ENCODE results near the gene HS2ST1.

HS2ST1 gene

DNA sequence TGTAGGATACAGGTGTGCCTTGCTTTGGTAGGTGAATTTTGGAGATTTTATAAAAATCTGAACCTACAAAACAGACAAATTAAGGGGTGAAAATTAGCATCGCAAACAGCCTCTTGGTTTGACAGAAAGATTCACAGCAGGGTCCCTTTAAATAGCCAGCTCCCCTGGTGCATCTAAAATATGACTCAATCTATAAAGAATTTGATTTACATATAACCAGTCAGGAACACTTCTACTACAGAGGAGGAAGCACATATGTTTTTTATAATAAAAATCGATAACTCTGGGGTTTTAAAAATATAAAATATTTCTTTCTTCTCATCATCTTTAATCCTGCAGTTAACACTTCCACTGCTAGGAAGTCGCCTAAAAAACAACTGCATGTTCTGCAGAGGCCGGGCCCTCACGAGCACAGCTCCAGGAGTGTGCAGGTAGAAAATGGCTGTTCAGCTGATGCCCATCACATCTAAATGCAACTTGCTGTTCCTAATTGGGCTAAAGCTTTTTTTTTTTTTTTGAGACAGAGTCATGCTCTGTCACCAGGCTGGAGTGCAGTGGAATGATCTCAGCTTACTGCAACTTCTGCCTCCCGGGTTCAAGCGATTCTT, 203.4 kb downstream of the HS2ST1 start:
- DNase-seq = peak; percentile 2

DNA sequence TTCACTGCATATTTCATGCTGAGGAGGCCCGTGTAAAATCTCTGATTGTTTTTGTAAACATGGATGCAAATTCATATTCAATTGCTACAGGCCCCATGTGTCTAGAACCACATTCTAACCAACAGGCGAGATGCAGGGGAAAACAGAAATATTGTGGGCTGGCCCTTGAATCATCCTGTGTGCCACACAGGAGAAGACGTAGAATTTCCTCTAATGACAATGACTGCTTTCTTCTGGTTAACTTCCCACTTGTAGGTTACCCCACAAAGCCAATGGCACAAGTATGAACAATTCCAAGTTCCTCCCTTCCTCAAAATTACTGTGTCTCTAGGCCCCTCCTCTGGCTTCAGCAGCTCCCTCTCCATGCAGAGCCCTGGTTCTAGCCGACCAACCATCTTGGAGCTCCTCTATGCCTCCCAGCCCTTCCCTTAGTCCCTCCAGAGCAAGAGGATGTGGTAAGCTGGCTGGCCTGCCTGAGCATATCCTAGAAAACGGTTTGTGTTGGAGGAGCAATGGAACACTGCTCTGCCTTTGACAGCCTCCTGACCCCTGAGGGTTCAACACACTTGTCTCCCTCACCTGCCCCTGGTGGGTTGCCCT, 205.2 kb downstream of the HS2ST1 start:
- DNase-seq = no peak

DNA sequence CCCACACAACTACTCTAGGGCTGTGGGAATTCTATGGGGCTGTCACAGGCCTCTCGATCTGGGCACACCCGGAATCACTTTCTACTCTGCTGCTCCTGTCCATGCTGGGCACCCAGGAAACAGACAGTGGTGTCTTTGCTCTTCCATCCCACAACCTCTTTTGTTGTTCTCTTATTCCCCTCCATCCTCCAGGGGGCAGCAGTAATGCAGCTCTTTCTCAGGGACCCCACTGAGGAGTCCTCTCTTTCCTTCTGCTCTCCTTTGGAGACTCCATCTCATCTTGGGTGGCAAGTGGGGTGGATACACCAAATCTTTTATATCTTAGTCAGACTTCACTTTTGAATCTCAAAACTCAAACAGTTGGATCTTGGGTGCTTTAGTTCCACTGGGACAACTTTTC, 206.3 kb downstream of the HS2ST1 start:
- DNase-seq = peak; percentile 10

DNA sequence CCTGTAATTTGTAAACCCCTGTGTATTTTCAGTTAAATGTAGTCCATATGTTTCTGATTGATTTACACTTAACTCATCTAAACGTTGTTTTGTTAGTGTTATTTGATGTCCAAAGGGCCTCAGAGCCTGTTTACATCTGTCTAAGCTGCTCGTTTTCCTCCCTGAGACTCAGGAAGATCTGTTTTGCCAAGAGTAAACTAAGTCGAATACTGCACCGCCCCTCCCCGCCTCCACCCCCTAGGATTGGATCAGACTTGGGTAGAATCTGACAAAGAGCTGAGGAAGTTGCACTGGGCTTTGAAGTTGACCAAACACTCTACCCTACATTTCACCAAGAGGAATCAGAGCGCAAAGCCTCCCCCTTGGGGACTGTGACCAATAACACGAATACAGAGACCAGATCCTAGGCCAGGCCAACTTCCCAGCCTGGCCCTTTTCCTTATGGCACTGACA, 207.3 kb downstream of the HS2ST1 start:
- no peak for DNase-seq

DNA sequence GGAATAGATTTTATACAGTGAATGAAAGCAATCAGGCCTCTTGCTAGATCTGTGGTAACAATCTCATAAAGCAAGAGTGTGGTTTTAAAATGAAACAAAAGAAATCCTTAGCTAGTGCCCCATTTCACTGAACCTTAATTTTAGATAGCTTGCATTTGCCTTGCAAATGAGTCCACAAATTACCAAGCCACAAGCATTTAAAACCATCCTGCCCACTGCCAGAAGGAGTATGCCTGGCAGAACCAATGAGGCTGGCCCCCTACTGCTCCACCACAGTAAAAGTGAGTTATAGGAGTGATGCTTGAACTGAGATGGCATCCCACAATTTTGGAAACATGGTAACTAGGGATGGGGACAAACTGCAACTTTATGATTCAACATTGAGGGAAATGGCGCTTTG, 207.8 kb downstream of the HS2ST1 start:
- no peak for DNase-seq

DNA sequence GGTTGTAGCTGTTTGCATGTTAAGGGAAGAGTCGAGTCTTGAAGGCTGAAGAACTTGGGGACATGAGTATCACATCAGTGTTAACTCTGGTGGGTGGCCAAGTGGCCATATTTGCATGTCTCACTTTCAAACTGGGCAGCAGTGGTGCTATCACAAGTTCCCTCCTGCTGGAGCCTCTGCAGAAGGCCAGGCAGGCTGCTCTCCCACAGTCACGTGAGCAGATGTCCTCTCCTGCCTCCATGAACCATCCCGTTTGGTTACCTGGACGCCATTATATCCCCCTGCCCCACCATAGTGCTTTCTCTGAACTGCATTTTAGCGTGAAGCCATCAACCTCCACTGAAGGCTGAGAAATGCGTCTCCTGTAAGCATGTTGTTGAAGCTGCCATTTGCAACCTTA, 209.2 kb downstream of the HS2ST1 start:
- DNase-seq = no peak

DNA sequence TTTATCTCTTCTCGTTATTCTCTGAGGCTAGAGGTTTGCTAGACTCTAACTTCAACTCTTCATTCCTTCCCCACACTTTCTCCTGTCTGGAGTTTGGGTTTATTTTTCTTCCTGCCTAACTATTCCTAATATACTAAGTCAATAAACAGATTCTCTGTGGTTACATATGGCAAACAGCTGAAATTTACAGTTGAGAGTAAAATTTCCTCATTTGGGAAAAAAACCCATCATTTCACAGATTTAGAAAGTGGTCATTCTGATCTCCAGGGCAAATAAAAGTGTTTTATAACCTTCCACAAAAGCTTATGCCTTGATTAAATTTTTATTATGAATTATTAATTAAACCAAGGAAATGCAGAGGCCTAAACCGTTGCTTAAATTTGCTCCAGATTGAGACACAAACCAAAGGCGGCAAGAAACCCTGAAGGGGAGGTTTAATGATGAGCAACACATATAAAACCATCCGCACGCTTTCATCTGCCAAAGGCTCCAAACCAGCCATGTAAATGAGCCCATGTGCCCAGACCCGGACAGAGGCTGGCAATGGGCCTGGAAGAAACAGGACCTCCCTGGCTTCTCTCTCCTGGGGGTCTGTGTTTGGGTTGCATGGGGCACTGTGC, 212.6 kb downstream of the HS2ST1 start:
- DNase-seq = no peak

DNA sequence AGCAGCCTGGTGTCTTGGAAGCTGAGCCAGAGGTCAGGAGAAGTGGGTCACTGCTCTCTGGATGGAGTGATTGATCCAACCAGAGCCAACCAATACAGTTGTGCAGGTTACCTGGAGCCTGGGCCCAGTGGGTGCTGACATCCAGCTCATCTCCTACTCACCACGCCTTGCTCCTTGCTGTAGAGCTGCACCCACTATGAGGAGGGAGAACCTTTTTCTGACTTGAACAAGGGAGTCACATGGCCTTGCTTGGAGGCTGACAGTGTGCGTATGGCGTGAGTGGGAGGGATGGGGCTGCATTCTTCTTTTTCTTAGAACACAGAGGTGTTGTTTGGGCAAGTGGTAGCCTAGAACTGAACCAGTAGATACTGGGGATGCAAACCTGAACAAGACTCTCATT, 213.1 kb downstream of the HS2ST1 start:
- DNase-seq = no peak

DNA sequence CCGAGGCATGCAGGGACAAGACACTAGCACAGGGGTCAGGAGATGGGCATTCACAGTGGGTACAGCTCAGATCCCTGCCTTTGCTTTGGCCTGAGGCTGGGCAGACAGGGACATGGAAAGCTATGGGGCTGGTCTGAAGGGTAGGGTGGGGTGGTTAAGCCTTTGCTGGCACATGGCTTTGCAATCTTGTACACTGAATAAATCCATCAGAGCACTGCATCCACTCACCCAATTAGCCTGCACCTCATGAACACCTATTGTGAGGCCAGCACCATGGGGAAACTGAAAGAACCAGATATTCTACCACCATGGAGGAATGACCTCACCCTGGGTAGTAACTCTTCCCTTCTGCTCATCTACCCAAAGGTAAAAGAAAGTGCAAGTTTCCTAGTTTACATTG, 214.6 kb downstream of the HS2ST1 start:
- no peak for DNase-seq

DNA sequence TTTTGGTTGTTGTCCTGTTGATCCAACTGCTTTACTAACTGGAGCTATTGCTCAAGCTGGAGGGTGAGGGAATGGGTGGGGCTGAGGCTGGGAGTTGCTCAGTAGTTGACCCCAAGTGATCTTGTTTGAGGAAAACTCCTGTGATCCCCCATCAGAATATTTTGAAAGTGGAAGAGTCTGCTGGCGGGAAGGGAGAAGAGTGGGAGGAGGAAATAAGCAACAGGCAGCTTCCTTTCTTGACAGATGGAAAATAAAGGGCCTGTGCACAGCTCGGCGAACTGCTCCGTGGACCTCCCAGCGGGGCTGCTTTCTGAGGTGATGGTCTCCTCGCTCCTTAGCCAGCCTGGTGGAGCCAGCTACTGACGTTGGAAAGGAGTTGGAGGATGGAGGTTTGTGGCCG, 215.2 kb downstream of the HS2ST1 start:
- DNase-seq = no peak

DNA sequence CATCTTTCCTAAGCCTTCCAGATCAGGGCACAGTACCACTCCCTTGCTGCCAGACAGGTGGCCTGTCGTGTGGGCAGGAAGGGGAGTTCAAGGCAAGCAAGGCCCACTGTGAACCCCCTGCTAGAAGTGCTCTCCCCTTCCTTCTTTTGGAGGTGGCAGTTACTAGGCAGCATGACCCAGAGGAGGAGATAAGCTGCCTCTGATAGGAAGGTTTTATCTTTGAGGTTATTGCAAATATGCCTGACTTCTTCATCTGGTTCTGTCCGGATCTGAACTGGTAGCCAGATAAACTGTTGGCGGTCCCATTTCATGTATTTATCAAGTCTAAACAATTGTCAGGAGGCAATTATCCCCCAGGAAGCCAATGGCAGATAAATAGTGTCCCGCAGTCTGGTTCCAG, 216.0 kb downstream of the HS2ST1 start:
- peak; percentile 5 for DNase-seq

DNA sequence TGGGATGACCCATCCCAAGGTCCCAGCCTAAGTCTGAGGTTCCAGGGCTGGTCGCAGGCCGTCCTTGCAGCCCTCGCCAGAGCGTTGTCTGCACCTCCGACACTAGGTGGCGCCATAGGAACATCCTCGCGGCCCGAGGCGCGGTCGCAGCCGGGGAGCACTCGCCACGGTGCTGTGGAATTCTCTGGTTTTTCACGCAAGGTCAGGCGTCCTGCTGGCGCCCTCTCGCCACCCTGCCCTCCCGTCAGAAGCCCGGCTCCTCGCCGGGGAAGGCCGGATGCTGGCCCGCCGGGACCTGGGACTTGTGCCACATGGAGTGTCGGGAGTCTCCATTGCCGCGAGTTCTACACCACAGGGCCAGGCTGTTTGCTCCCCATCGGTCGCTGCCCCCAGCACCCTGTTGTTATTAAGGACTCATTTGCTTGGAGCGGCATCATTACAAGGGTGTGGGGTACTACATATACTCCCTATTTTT, 217.4 kb downstream of the HS2ST1 start:
- DNase-seq = peak; percentile 73

DNA sequence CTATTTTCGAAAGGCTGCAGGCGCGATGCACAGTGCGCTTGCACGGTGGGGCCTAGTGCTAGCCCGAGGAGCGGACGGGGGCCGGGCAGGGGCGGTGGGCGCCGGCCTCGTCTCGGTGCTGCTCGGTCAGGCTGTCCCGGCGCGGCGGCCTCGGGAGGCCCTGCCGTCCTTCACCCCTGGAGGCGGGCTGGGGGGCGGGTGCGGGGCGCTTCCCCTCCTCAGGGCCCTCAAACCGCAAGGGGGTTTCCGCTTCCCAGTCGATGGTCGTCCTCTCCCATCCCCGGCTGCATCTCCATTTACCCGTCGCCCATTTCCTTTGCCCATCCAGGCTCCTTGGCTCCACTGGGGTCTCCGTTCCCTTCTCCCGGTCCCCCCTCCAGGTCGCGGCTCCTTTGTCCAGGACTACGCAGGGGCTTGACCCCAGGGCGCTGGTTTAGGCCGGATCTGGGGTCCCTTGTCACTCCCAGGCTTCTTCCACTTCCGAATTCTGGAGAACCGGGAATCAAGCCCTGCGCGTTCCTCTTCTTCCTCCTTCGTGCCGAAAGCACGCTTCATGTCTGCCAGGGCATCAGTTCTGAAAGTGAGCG, 217.9 kb downstream of the HS2ST1 start:
- DNase-seq = no peak

DNA sequence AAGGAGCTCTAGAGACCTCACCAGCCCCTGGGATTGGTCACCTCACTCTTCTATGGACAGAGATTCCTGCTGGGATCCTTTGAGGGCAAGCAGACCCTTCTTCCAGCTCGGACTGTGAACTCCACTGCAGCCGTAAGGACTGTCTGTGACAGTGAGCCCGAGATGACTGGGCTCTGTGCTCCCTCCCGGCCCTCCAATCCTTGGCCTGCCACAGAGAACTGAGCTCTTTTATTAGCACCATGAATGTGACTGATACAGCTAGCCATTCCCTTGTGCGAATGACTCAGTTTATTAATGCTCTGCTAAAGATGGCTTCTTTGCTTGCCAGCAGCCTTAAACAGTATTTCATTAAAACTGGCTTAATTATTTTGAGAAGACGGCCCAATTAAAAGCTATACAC, 219.6 kb downstream of the HS2ST1 start:
- no peak for DNase-seq

DNA sequence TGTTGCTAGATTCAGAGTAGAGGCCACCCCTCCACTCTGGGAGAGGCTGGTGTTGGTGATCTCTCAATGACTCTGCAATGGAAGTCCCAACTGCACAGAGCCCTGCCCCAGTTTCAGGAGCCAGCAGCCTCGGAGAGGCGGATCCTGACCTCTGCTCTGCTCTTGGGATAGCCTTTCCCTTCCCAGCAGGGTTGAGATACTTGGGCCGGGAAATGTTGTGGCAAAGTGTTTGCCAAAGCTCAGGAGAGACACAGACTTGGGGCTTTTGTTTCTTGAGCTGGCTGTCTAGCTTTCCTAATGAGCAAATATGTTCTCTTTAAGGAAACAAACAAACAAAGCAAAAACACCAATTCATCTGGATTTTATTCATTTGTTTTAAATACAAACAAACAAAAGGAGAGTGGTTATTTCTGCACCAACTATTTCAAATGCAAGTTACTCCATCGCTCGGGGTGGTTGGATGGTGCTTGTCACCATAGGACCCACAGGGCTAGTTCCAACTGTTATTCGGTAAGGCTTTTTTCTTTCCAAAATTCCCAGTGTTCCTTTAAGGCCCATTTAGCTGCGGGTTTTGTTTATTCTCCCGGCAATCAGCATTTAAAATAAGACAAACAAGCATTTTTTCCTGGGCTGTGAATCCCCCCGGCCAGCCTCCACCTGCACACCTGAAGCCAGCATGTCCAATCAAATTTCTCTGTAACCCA, 220.3 kb downstream of the HS2ST1 start:
- no peak for DNase-seq

DNA sequence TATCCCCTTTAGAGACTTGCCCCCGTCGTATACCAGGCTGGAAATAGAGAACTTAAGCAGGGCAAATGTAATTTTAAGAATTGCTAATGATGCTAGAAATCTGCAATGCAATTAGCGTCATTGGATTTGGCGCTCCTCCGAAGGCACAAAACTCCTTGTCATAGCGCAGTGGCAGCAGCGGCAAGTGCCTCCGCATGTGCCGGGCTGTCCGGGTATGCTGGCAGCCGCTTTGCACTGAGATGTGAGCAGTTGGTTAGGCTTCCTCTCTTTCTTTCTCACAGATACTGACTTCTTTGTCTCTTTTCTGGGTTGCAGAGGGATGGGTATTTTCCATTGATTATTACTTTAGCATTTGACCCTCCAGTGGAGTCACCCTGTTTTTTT, 220.9 kb downstream of the HS2ST1 start:
- DNase-seq = no peak

DNA sequence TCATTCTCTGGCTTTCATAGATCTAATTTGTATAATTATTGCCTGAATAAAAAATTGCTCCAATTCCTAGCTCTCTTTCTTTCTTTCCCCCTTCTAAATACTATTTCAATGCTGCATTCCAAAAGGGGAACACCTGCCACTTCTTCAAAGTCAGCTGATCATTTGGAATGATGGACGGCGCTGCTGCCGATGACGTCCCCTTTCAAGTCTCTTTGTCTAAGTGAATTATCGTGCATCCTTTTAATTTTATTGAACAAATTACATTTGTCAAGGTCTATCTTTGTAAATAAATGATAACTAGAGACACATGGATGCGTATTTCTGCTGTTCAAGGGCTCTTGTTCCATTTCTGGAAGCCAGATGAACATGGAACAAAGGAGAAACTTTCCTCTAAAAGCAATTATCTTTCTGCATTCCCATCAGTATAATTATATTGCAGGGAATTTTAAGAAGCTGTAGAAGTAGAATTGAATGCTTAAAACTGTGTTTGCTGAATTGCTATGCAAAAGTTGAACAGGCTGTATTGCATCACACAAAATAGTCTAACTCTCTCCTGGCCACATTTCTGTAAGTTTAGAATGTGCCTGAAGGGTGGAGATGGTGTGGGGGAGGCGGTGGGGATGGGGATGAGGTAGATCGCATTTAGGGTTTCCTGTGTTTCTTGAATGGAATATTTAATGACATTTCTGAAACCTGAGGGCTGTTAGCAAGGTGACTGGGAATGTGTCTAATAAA, 222.3 kb downstream of the HS2ST1 start:
- DNase-seq = no peak

DNA sequence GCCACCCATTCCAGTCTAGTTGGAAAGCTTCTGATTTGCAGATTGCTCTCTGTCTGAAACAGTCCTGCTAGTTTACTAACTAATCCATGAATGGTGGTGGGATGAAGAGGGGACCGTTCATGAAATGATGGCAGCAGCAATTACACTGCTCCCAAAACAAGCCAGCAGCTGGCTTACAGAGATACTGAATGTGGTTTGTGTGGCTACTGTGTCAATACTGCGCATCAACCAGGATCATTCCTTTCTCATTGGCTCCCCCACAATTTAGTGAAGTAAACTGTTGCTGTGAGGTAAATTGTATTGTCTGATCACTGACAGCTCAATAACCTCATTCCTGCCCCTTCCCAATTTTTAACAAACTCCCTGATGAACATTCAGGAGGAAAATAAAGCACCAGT, 222.9 kb downstream of the HS2ST1 start:
- DNase-seq = no peak

DNA sequence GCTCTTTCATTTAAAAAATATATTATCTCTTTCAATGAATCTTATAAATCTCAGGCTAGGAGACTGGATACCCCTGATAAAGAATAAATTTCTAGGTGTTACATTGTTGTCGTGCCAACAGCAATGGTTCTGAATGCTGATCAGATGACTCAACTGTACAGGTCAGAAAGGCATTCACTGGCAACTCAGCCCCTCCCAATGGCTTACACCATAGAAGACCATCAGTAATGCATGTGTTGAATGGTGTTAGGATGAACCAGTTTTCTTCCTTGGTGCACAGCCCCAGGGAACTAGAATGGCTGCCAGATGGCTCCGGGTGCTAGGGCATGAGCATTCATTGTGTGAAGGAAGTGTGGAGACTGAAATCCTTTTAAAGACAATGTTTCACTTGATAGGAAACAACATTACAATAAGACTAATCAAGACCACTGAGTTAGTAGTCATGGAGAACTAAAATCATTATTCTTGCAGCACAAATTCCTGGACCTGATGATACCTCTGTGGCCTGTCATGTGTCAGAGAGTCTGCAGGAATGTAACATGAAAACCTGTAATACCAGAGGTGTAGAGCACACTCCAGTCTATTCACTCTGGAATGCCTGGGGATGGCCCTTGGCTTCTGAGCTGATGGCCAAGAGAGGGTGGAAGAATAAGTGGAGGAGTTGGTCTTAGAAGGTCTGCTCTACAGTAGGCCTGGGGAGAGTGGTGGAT, 226.6 kb downstream of the HS2ST1 start:
- DNase-seq = peak; percentile 8

DNA sequence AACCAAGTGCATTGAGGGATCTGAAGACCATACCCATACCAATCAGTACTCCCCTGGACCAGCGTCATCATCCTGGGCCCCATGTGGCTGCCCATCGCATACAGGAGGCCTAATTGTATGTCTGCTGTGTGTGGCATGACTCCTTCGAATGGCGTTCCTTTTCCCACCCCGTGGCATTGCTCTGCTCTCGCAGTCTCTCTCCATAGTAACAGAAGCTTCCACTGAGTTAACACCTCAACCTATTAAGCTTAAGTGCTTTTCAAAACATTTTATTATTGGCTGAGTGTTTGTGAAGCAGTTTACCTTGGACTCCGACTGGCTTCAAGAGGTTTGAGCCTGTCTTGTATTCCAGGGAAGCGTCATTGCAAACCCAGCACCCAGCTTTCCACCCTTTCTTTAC, 227.1 kb downstream of the HS2ST1 start:
- DNase-seq = no peak

DNA sequence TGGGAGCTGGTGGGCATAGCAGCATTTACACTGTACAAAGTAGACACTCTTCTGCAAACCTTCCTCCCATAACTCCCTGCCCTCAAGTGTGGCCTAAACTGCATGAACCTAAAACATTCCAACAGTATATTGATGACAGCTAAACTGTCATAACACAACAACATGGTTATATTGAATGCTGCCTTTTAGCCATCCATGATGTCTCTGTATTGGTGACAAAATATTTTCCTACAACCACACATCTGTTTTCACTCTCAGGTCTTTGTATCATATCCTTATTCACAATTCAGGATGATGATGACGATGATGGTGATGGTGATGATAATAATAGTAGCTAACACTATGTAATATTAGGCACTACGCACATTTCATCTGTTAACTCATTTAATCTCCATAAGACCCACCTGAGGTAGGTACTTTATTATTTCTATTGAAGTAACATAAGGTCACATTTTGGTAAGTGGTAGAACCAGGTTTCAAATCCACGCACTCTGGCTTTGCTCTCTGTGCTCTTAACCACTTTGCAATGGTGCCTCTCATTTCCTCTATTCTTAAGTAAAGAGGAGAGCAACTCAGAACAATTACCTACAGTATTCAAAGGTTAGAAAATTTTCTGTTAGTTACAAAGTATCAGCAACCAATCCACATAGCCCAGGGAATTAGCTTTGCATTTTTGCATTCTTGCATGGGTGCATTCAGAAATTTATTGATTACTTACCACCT, 229.1 kb downstream of the HS2ST1 start:
- no peak for DNase-seq

All from NCI-H69 (cell line).